Measurements from ENCODE around the gene ZNF407. TPM values are rescaled to one million over a fixed set of nuclear protein-coding genes. Genes with fewer than 3 reads are reported as not detected.

ZNF407 gene
- total and polyA plus RNA-seq, 4 donors = 2.8 to 34.9 (median 9.5) TPM

GRCh38 chr18:75110311-75110710 lies 512.6 kb downstream of the ZNF407 start:
- Histone ChIP-seq H3K36me3 (ENCODE audit: control insufficient read depth in 4 of 4, insufficient read depth in 4 of 4, low read length in 4 of 4) (no peaks in the 10 kb centered on the region), H3K4me3 (no peak overlapping the region), H3K9me3 (ENCODE audit: control insufficient read depth in 4 of 4, insufficient read depth in 3 of 4, low read length in 3 of 4) (peaks cover 0 to 3% (median 0%) of the 10 kb centered on the region in 4 donors), H3K27ac (ENCODE audit: low read depth in 1 of 2, low read length in 1 of 2) (no peak overlapping the region), H3K4me1 (ENCODE audit: control insufficient read depth in 5 of 5, insufficient read depth in 5 of 5, low read length in 5 of 5) (peaks cover 0 to 7% (median 0%) of the 10 kb centered on the region in 5 donors), H3K9ac (ENCODE audit: insufficient read depth in 1 of 2, low read length in 2 of 2) (no peak overlapping the region), H3K27me3 (ENCODE audit: control insufficient read depth in 3 of 3, insufficient read depth in 3 of 3, low read length in 2 of 3) (no peaks in the 10 kb centered on the region)
- TF ChIP-seq CTCF (IDR thresholded peaks at IDR 0.05; ENCODE audit: control extremely low read depth, extremely low read depth) = no peak
- ATAC-seq (ENCODE audit: insufficient read depth, low FRiP score) (no peak), DNase-seq (no peak)
- 91 to 95% methylated on average over 9 of the region's 9 CpGs for WGBS, 2 donors

GRCh38 chr18:75110846-75111415 lies 513.3 kb downstream of the ZNF407 start:
- peaks cover 0 to 4% (median 0%) of the 10 kb centered on the region in 5 donors for H3K4me1 ChIP-seq (ENCODE audit: control insufficient read depth in 5 of 5, insufficient read depth in 5 of 5, low read length in 5 of 5)
- no peaks in the 10 kb centered on the region for H3K27me3 ChIP-seq (ENCODE audit: control insufficient read depth in 3 of 3, insufficient read depth in 3 of 3, low read length in 2 of 3)
- no peaks in the 10 kb centered on the region for H3K36me3 ChIP-seq (ENCODE audit: control insufficient read depth in 4 of 4, insufficient read depth in 4 of 4, low read length in 4 of 4)
- no peak overlapping the region for H3K9ac ChIP-seq (ENCODE audit: insufficient read depth in 1 of 2, low read length in 2 of 2)
- WGBS, 2 donors = 82 to 90% methylated on average over 12 of the region's 12 CpGs
- peaks cover 0 to 3% (median 0%) of the 10 kb centered on the region in 4 donors for H3K9me3 ChIP-seq (ENCODE audit: control insufficient read depth in 4 of 4, insufficient read depth in 3 of 4, low read length in 3 of 4)
- TF ChIP-seq CTCF (IDR thresholded peaks at IDR 0.05; ENCODE audit: control extremely low read depth, extremely low read depth) = no peak
- ATAC-seq (ENCODE audit: insufficient read depth, low FRiP score) (no peak), DNase-seq (peak in 1 of 3 donors; percentile 9)
- H3K4me3 ChIP-seq = no peak overlapping the region
- H3K27ac ChIP-seq (ENCODE audit: low read depth in 1 of 2, low read length in 1 of 2) = no peak overlapping the region

- H3K9ac ChIP-seq (ENCODE audit: insufficient read depth in 1 of 2, low read length in 2 of 2) = no peak overlapping the region
- H3K4me1 ChIP-seq (ENCODE audit: control insufficient read depth in 5 of 5, insufficient read depth in 5 of 5, low read length in 5 of 5) = no peaks in the 10 kb centered on the region
- H3K9me3 ChIP-seq (ENCODE audit: control insufficient read depth in 4 of 4, insufficient read depth in 3 of 4, low read length in 3 of 4) = peaks cover 0 to 3% (median 0%) of the 10 kb centered on the region in 4 donors
- no peaks in the 10 kb centered on the region for H3K36me3 ChIP-seq (ENCODE audit: control insufficient read depth in 4 of 4, insufficient read depth in 4 of 4, low read length in 4 of 4)
- no peak for DNase-seq
- no peak for ATAC-seq (ENCODE audit: insufficient read depth, low FRiP score)
- TF ChIP-seq CTCF (IDR thresholded peaks at IDR 0.05; ENCODE audit: control extremely low read depth, extremely low read depth) = no peak
- no peaks in the 10 kb centered on the region for H3K27me3 ChIP-seq (ENCODE audit: control insufficient read depth in 3 of 3, insufficient read depth in 3 of 3, low read length in 2 of 3)
- H3K4me3 ChIP-seq = no peak overlapping the region
- no peak overlapping the region for H3K27ac ChIP-seq (ENCODE audit: low read depth in 1 of 2, low read length in 1 of 2)
- 81 to 89% methylated on average over 8 of the region's 8 CpGs for WGBS, 2 donors
Observed at GRCh38 chr18:75111760-75112159, 514.1 kb downstream of the ZNF407 start.
